CD14-positive monocyte (primary cell): ENCODE data around the gene GLP1R. TPM values are rescaled to one million over a fixed set of nuclear protein-coding genes. Genes with fewer than 3 reads are reported as not detected.

Experiments
- DNase-seq, 3 donors: peaks; one replicate each; pipeline ENCODE4 v3.0.0-alpha.2; 2011 to 2022
- H2AFZ ChIP-seq: 2 replicates; pipeline ENCODE4 v1.6.0; 2012; ENCODE audit warnings: mild to moderate bottlenecking, low read depth, low read length, inconsistent platforms; ENCODE audit not compliant: insufficient read depth, poor library complexity, severe bottlenecking
- H3K27ac ChIP-seq, 2 donors: 1 replicate in 1 of 2; 2 replicates in 1 of 2; pipeline ENCODE4 v1.5.1; 2012 to 2013; ENCODE audit warnings: low read length in 2 of 2, control low read depth in 1 of 2, inconsistent platforms in 1 of 2, low read depth in 1 of 2, mild to moderate bottlenecking in 1 of 2
- H3K27me3 ChIP-seq, 2 donors: one replicate each; pipeline versions ENCODE4 v1.6.0 to v1.6.1; 2011 to 2013; ENCODE audit warnings: low read length in 2 of 2; ENCODE audit not compliant: control insufficient read depth in 2 of 2, insufficient read depth in 2 of 2
- H3K36me3 ChIP-seq, 2 donors: replicated peaks in 1 of 2; 1 replicate in 1 of 2; 2 replicates in 1 of 2; pipeline versions ENCODE4 v1.5.1 to v1.6.1; 2012 to 2013; ENCODE audit warnings: low read length in 2 of 2, control low read depth in 1 of 2, inconsistent platforms in 1 of 2, mild to moderate bottlenecking in 1 of 2; ENCODE audit not compliant: insufficient read depth in 2 of 2, control insufficient read depth in 1 of 2
- H3K4me1 ChIP-seq, 2 donors: 1 replicate in 1 of 2; 2 replicates in 1 of 2; pipeline versions ENCODE4 v1.5.1 to v1.6.1; 2012 to 2013; ENCODE audit warnings: low read length in 2 of 2, control low read depth in 1 of 2, inconsistent platforms in 1 of 2, mild to moderate bottlenecking in 1 of 2, moderate library complexity in 1 of 2; ENCODE audit not compliant: insufficient read depth in 2 of 2, control insufficient read depth in 1 of 2
- H3K4me2 ChIP-seq: replicated peaks from 2 replicates; pipeline ENCODE3; 2012; ENCODE audit warnings: low read length, moderate library complexity, mild to moderate bottlenecking; ENCODE audit not compliant: poor library complexity, severe bottlenecking; ENCODE audit errors: extremely low read depth
- H3K4me3 ChIP-seq, 3 experiments: fragments of 200-600 bp in 1 of 3; sonication (generic) in 1 of 3; replicated peaks in 1 of 3; 1 replicate in 2 of 3; 2 replicates in 1 of 3; pipeline ENCODE4 v1.5.1; 2011 to 2013; ENCODE audit warnings: low read length in 3 of 3, mild to moderate bottlenecking in 3 of 3, control low read depth in 2 of 3, low read depth in 2 of 3, inconsistent platforms in 1 of 3, moderate library complexity in 1 of 3
- H3K79me2 ChIP-seq: 2 replicates; pipeline ENCODE4 v1.6.0; 2012; ENCODE audit warnings: mild to moderate bottlenecking, control low read depth, inconsistent platforms, low read length, moderate library complexity; ENCODE audit not compliant: insufficient read depth
- H3K9ac ChIP-seq: 2 replicates; pipeline ENCODE4 v1.6.0; 2017; ENCODE audit warnings: low read length, mild to moderate bottlenecking; ENCODE audit not compliant: insufficient read depth, poor library complexity, severe bottlenecking
- H3K9me3 ChIP-seq, 2 donors: replicated peaks in 1 of 2; 1 replicate in 1 of 2; 2 replicates in 1 of 2; pipeline versions ENCODE4 v1.5.1 to v1.6.1; 2012 to 2013; ENCODE audit warnings: low read length in 2 of 2, control low read depth in 1 of 2; ENCODE audit not compliant: control insufficient read depth in 1 of 2, insufficient read depth in 1 of 2
- H4K20me1 ChIP-seq: 2 replicates; pipeline ENCODE4 v1.6.0; 2012; ENCODE audit warnings: mild to moderate bottlenecking, low read length, control low read depth, moderate library complexity; ENCODE audit not compliant: insufficient read depth
- H3K27ac Mint-ChIP-seq, 7 donors: one replicate each; pipeline ENCODE4 v1.8.0; 2020; ENCODE audit warnings: mild to moderate bottlenecking in 7 of 7, mixed read lengths in 7 of 7, moderate library complexity in 6 of 7, inconsistent platforms in 2 of 7
- H3K27me3 Mint-ChIP-seq, 3 donors: one replicate each; pipeline ENCODE4 v1.8.0; 2021 to 2022; ENCODE audit warnings: low read depth in 3 of 3, mild to moderate bottlenecking in 3 of 3, mixed read lengths in 3 of 3, moderate library complexity in 3 of 3, inconsistent platforms in 1 of 3
- H3K36me3 Mint-ChIP-seq, 2 donors: one replicate each; pipeline ENCODE4 v1.8.0; 2020; ENCODE audit warnings: mixed read lengths in 2 of 2, inconsistent platforms in 1 of 2, mild to moderate bottlenecking in 1 of 2
- H3K4me1 Mint-ChIP-seq: one replicate; pipeline ENCODE4 v1.8.0; 2020; ENCODE audit warnings: mild to moderate bottlenecking, mixed read lengths
- H3K4me3 Mint-ChIP-seq, 2 donors: one replicate each; pipeline ENCODE4 v1.8.0; 2020; ENCODE audit warnings: mild to moderate bottlenecking in 2 of 2, mixed read lengths in 2 of 2, moderate library complexity in 1 of 2
- H3K9me3 Mint-ChIP-seq, 7 donors: one replicate each; pipeline ENCODE4 v1.8.0; 2020 to 2022; ENCODE audit warnings: mixed read lengths in 7 of 7, mild to moderate bottlenecking in 6 of 7, moderate library complexity in 6 of 7, inconsistent platforms in 2 of 7
- CTCF ChIP-seq: fragments of 200-600 bp; IDR thresholded peaks from one replicate; pipeline ENCODE4 v1.8.0; 2022; ENCODE audit warnings: antibody characterized with exemption, mild to moderate bottlenecking
- WGBS: methylation state at CpG from one replicate; pipeline ENCODE4 v1.1.5; 2013; ENCODE audit warnings: missing lambda C conversion rate; ENCODE audit not compliant: insufficient coverage; 5-methylcytosine and 5-hydroxymethylcytosine counted together
- intact Hi-C, 2 donors: fragments of 100-400 bp; cut with micrococcal nuclease; formaldehyde crosslinking; loops; one replicate each; pipeline versions ENCODE4 v1.15.0 to v1.15.1; 2023
- polyA plus RNA-seq, 3 donors: library from polyadenylated mRNA; depleted of rRNA in 1 of 3; unstranded in 2 of 3; stranded (reverse) in 1 of 3; fragments of 300-500 nt in 2 of 3; fragments of >200 nt in 1 of 3; fragmentation: Illumina TruSeq in 2 of 3; gene quantifications; 1 replicate in 2 of 3; 2 replicates in 1 of 3; pipeline ENCODE4 v1.2.3, GENCODE V29; 2012 to 2021

Gene GLP1R
- polyA plus RNA-seq, 3 donors, result not detected

GRCh38 chr6:39003492-39003891 is 45.1 kb upstream of the GLP1R start:
- H3K4me2 ChIP-seq, result no peak overlapping the region
- H3K27me3 Mint-ChIP-seq, result peaks cover 20 to 45% (median 22%) of the 10 kb centered on the region in 3 donors
- DNase-seq, result no peak
- H4K20me1 ChIP-seq, result no peaks in the 10 kb centered on the region
- H2AFZ ChIP-seq, result no peak overlapping the region
- H3K27ac ChIP-seq, result no peak overlapping the region
- no CpG with 5 or more reads among the region's 1 CpG for WGBS
- H3K4me3 ChIP-seq, result no peak overlapping the region
- H3K27me3 ChIP-seq, result peaks cover 19 to 29% of the 10 kb centered on the region in 2 donors
- no peak overlapping the region for H3K27ac Mint-ChIP-seq
- no peaks in the 10 kb centered on the region for H3K79me2 ChIP-seq
- no peaks in the 10 kb centered on the region for H3K36me3 ChIP-seq
- no peaks in the 10 kb centered on the region for H3K4me1 Mint-ChIP-seq
- TF ChIP-seq CTCF, result no peak
- no peaks in the 10 kb centered on the region for H3K9me3 ChIP-seq
- intact Hi-C loops, result no loop called here
- no peak overlapping the region for H3K4me3 Mint-ChIP-seq
- H3K9ac ChIP-seq, result no peak overlapping the region
- H3K4me1 ChIP-seq, result no peaks in the 10 kb centered on the region
- H3K9me3 Mint-ChIP-seq, result peaks cover 0 to 2% (median 0%) of the 10 kb centered on the region in 7 donors
- H3K36me3 Mint-ChIP-seq, result no peaks in the 10 kb centered on the region

GRCh38 chr6:39004801-39005200 is 43.8 kb upstream of the GLP1R start:
- Histone ChIP-seq H2AFZ (no peak overlapping the region), H3K4me1 (no peaks in the 10 kb centered on the region), H3K36me3 (no peaks in the 10 kb centered on the region), H4K20me1 (no peaks in the 10 kb centered on the region), H3K9me3 (no peaks in the 10 kb centered on the region), H3K4me3 (no peak overlapping the region), H3K9ac (no peak overlapping the region), H3K27me3 (peaks cover 17 to 32% of the 10 kb centered on the region in 2 donors), H3K27ac (no peak overlapping the region), H3K79me2 (no peaks in the 10 kb centered on the region), H3K4me2 (no peak overlapping the region)
- Mint-ChIP-seq H3K4me1 (no peaks in the 10 kb centered on the region), H3K36me3 (no peaks in the 10 kb centered on the region), H3K9me3 (peaks cover 0 to 2% (median 0%) of the 10 kb centered on the region in 7 donors), H3K4me3 (no peak overlapping the region), H3K27me3 (peaks cover 19 to 49% (median 19%) of the 10 kb centered on the region in 3 donors), H3K27ac (no peak overlapping the region)
- no CpG with 5 or more reads among the region's 2 CpGs for WGBS
- intact Hi-C loops, result no loop called here
- DNase-seq, result no peak
- TF ChIP-seq CTCF, result no peak
